Large intestine (tissue), 3 donors: ENCODE data around the gene SAMD5. TPM values are rescaled to one million over a fixed set of nuclear protein-coding genes. Genes with fewer than 3 reads are reported as not detected.

Experiments
- DNase-seq, 2 donors: peaks; one replicate each; pipeline versions ENCODE4 v3.0.0 to v3.0.0-alpha.2; 2013
- H3K27ac ChIP-seq: one replicate; pipeline ENCODE4 v1.5.1; 2013; ENCODE audit warnings: low read length
- H3K27me3 ChIP-seq: 2 replicates; pipeline ENCODE4 v1.6.1; 2013; ENCODE audit warnings: low read length; ENCODE audit not compliant: control insufficient read depth, insufficient read depth
- H3K36me3 ChIP-seq: 2 replicates; pipeline ENCODE4 v1.6.1; 2013; ENCODE audit warnings: low read length; ENCODE audit not compliant: control insufficient read depth, insufficient read depth
- H3K4me1 ChIP-seq: one replicate; pipeline ENCODE4 v1.6.1; 2013; ENCODE audit warnings: low read length; ENCODE audit not compliant: control insufficient read depth, insufficient read depth
- H3K4me3 ChIP-seq: one replicate; pipeline ENCODE4 v1.5.1; 2013; ENCODE audit warnings: low read length
- H3K9me3 ChIP-seq: one replicate; pipeline ENCODE4 v1.6.1; 2013; ENCODE audit warnings: mild to moderate bottlenecking, low read depth, low read length, moderate library complexity; ENCODE audit not compliant: control insufficient read depth
- WGBS: methylation state at CpG from one replicate; pipeline ENCODE4 v1.1.5; 2013; ENCODE audit warnings: low lambda C conversion rate; ENCODE audit not compliant: insufficient coverage; 5-methylcytosine and 5-hydroxymethylcytosine counted together
- polyA plus RNA-seq: library from polyadenylated mRNA; unstranded; fragments of 120-200 nt; gene quantifications from one replicate; pipeline ENCODE4 v1.2.1, GENCODE V29; 2013

SAMD5 gene
- polyA plus RNA-seq, 1 donor: 32.8 TPM

DNA sequence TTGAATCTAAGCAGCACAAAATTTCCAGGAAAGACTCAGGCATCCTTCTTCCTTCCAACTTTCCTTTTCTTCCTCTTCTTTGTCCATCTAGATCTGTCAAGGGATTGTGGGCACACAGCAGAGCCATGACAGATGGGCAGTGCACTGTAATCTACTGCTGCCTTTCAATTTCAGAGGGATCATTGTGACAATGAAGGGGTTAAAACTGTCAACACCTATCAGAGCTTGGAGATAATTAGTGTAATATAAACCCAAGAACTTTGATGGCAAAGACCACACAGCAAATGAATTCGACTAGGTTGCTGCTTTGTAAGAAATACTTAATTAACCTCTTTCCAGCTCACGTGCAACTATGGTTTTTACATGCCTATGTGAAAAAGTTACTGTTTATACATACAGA, 55.0 kb downstream of the SAMD5 start:
- WGBS: no CpG with 5 or more reads among the region's 2 CpGs
- no peaks in the 10 kb centered on the region for H3K27me3 ChIP-seq
- DNase-seq: no peak
- H3K36me3 ChIP-seq: peaks cover 3% of the 10 kb centered on the region
- H3K9me3 ChIP-seq: no peaks in the 10 kb centered on the region
- H3K4me1 ChIP-seq: peaks cover 15% of the 10 kb centered on the region
- H3K27ac ChIP-seq: no peak overlapping the region
- H3K4me3 ChIP-seq: no peak overlapping the region

DNA sequence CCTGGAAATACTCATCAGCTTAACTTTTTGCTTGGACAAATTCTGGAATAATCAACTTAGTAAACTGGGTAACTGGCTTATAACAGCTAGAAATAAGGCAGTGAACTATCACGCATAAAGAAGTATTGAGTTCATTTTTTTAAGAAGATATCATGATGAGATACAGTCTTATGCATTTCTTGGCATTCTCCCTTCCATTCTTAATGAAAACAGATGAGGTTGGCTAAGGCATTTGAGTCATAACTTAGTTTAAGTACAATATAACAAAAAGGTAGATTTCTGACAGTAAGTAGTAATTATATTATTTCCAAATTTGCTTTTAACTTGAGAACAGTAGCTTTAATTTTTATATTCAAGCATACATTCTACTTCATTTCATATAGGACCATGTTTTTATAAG, 56.1 kb downstream of the SAMD5 start:
- DNase-seq: no peak
- Histone ChIP-seq H3K36me3 (peaks cover 3% of the 10 kb centered on the region), H3K27me3 (no peaks in the 10 kb centered on the region), H3K27ac (no peak overlapping the region), H3K4me3 (no peak overlapping the region), H3K4me1 (peaks cover 11% of the 10 kb centered on the region), H3K9me3 (no peaks in the 10 kb centered on the region)
- no CpG with 5 or more reads among the region's 1 CpG for whole genome bisulfite sequencing

DNA sequence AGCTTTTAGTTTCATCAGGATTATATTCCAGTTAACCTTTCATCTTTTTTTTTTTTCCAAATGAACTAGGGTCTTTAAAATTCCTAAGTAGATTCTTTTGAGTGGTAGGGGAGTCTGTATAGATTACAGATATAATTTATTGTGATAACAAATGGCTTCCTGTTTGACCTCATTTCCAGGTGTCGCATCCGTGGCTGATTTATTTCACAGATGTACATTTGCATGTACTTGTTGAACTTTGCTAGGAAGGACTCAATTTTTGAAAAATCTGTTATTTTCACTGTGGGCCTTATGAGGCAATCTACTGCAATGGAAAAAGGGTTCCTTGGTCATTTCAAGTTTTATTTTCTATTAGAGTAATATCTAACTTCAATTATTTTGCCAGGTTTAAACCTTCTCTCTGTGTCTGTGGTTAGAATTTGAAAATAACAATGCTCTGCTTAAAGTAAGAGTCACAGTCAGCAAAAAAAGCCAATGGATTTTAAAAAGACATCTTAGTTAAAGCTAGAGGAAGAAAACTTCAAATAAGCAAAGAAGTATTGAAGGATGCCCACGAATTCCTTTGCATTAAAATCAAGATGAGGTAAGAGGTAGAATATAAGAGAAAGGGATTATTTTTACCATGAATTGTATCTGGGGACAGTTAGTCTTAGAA, 57.9 kb downstream of the SAMD5 start:
- no peak for DNase-seq
- Histone ChIP-seq H3K27me3 (no peaks in the 10 kb centered on the region), H3K36me3 (peaks cover 3% of the 10 kb centered on the region), H3K4me3 (no peak overlapping the region), H3K9me3 (no peaks in the 10 kb centered on the region), H3K4me1 (peaks cover 3% of the 10 kb centered on the region), H3K27ac (no peak overlapping the region)
- WGBS: 80% methylated on average over 2 of the region's 3 CpGs

DNA sequence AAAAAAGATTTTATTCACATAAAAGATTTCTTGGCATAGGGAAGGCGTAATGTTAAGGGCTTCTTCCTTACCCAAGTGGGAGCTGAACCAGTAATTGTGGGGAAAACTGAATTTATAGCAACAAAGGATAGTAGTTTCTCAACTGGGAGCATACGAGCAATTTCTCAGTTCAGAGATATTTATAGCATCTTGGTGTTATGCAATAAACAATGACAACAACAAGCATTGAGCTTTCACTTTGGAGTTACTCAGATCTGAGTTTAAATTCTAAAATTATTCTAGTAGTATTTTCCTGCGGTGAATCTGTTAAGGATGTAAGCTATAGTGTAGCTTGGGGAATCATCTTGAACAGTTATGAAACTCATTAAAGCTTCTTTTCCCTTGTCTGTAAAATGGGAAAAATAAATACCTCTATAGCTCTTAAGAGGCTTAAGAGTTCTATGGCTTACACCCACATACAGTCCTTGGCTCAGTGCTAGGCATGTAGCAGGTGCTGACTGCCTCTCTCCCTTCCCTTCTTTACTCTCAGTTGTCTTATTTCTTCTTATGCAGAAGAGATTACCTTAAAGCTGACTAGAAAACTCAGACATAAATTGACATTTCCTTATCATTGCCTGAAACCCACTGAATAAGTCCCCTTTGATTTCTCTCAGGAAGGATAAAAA, 58.8 kb downstream of the SAMD5 start:
- H3K4me1 ChIP-seq: peaks cover 3% of the 10 kb centered on the region
- no peak overlapping the region for H3K27ac ChIP-seq
- peaks cover 3% of the 10 kb centered on the region for H3K36me3 ChIP-seq
- no peak overlapping the region for H3K4me3 ChIP-seq
- H3K27me3 ChIP-seq: no peaks in the 10 kb centered on the region
- no peak for DNase-seq
- WGBS: 100% methylated on average over 2 of the region's 3 CpGs
- H3K9me3 ChIP-seq: no peaks in the 10 kb centered on the region

DNA sequence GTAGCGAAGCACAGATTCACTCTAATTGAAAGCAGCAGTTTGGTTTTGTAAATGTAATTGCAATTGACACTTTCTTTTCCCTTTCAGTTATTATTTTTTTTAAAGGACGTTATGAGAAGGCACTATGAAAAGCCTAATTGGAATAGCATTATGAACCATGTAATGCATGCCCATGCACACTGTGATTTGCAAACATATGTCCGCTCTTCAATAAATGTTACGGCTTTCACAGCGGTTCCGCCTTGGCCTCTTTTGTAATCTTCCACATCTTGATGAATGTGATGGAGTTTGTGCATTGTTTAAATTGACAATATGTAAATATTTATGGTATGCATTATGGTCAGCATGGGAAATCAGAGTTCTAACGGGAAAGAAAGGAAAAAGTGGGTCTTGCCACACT, 61.3 kb downstream of the SAMD5 start:
- H3K27ac ChIP-seq: no peak overlapping the region
- H3K9me3 ChIP-seq: no peaks in the 10 kb centered on the region
- no CpG with 5 or more reads among the region's 7 CpGs for WGBS
- no peak for DNase-seq
- H3K27me3 ChIP-seq: no peaks in the 10 kb centered on the region
- peaks cover 3% of the 10 kb centered on the region for H3K36me3 ChIP-seq
- H3K4me3 ChIP-seq: no peak overlapping the region
- no peaks in the 10 kb centered on the region for H3K4me1 ChIP-seq

DNA sequence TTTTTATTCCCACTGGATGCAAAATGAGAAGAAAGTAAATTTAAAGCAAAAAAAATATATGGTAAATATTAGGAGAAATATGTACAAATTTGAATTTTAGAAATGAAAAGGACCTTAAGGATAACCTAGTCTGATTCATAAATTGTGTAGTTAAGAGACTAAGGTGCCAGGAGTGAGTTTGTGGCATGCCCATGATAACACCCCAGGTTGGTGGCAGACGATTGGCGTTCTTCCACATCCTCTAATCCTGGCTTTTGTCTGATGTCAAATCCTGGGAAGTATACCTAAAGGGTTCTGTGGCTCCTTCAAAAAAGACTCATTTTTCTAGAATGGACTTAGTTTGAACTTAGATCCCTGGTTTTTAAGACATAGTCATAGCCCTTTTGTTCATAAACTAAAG, 62.2 kb downstream of the SAMD5 start:
- Histone ChIP-seq H3K27me3 (no peaks in the 10 kb centered on the region), H3K4me1 (no peaks in the 10 kb centered on the region), H3K9me3 (no peaks in the 10 kb centered on the region), H3K36me3 (peaks cover 1% of the 10 kb centered on the region), H3K4me3 (no peak overlapping the region), H3K27ac (no peak overlapping the region)
- WGBS: no CpG with 5 or more reads among the region's 2 CpGs
- no peak for DNase-seq

DNA sequence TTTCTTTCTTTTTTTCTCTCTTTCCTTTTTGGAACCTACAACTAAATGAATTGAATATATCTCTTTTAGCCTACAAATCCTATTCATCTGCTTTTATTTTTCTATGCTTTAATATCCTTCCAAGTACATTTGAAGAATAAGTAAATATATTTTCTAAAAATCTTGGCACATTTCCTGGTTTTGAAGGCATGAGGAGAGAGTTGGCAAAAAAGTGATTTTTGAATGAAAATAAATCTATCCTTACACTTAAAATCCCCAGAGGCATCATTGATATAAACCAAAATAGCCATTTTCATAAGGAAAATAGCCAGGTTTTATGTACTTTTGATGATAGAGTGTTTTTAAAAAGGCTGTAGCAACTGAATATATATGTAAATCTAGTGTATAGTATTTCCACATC, 69.0 kb downstream of the SAMD5 start:
- Histone ChIP-seq H3K4me1 (no peaks in the 10 kb centered on the region), H3K27me3 (no peaks in the 10 kb centered on the region), H3K27ac (no peak overlapping the region), H3K36me3 (no peaks in the 10 kb centered on the region), H3K9me3 (no peaks in the 10 kb centered on the region), H3K4me3 (no peak overlapping the region)
- no peak for DNase-seq

DNA sequence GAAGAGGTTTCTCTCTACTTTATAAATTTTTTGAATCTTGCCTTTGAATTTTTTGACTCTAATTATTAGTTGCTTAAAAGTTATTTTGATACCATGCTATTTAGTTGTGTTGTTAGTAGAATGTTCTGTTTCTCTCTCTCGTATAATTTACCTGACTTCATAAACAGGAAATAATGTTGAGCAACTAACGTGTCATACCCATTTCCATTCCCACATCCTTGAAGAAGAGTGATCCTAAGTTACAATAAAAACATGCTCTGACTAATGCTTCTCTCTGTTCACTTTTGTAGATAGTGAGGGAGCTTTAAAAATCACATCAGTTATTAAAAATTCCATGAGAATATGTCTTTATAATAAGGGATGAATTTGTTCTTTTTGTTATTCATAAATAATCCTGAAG, 69.7 kb downstream of the SAMD5 start:
- WGBS: 100% methylated on average over 2 of the region's 2 CpGs
- Histone ChIP-seq H3K27ac (no peak overlapping the region), H3K4me3 (no peak overlapping the region), H3K36me3 (no peaks in the 10 kb centered on the region), H3K4me1 (no peaks in the 10 kb centered on the region), H3K27me3 (no peaks in the 10 kb centered on the region), H3K9me3 (no peaks in the 10 kb centered on the region)
- DNase-seq: no peak

DNA sequence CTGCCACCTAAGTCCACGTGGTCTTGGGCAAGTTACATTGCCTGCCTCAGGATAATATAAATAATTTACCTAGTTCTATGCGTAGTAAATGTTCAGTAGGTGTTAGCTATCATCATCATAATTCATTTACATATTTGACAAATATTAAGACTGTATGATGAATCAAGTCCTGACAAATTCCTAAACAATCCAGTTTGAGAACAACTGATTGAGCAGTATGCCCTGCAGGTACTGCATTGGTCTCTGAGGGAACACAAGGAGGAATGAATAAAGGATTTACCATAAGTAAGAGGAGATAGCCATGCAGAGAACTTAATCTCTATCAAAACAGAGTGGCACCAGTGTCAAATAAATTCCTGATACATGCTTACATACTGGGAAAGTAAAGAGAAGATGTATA, 70.4 kb downstream of the SAMD5 start:
- whole genome bisulfite sequencing: 100% methylated on average over 1 of the region's 2 CpGs

DNA sequence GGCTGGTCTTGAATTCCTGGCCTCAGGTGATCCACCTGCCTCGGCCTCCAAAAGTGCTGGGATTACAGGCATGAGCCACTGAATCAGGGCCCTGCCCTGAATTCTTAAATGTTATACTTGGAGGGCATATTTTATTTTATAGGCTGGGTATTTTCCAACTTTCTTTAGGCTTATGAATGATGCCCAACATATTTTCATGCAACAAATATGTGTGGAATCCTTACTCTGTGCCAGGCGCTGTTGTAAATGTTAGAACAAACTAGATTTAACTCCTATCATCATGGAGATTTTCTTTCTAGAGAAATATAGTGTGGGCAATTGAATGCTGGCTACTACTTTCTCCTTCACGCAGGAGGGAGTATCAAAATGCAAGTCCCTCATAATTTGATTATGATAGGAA, 71.2 kb downstream of the SAMD5 start:
- no peak for DNase-seq
- Histone ChIP-seq H3K4me1 (no peaks in the 10 kb centered on the region), H3K27ac (no peak overlapping the region), H3K36me3 (no peaks in the 10 kb centered on the region), H3K27me3 (no peaks in the 10 kb centered on the region), H3K9me3 (no peaks in the 10 kb centered on the region), H3K4me3 (no peak overlapping the region)
- no CpG with 5 or more reads among the region's 3 CpGs for WGBS

More for the DNA sequence above, 70.4 kb downstream of the SAMD5 start:
- no peaks in the 10 kb centered on the region for H3K9me3 ChIP-seq
- DNase-seq: no peak
- H3K36me3 ChIP-seq: no peaks in the 10 kb centered on the region
- no peak overlapping the region for H3K27ac ChIP-seq
- H3K4me1 ChIP-seq: no peaks in the 10 kb centered on the region
- no peak overlapping the region for H3K4me3 ChIP-seq
- H3K27me3 ChIP-seq: no peaks in the 10 kb centered on the region

DNA sequence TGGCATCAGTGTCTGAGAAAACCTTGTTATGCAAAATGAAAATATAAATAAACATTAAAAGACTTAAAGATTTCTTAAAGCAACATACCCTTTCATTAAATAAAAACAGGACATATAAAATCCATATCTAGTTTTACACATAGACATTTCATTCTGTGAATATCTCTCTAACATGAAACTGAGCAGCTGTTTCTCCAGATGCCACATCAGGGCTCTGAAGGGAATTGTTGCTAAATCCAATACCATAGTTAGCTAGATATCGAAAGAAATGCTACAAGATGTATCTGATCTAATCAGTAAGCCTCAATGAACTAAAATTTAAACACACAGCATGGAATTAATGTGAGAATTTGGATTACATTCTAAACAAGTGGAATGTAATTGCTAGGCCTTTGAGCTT, 74.5 kb downstream of the SAMD5 start:
- no peak for DNase-seq
- Histone ChIP-seq H3K36me3 (no peaks in the 10 kb centered on the region), H3K9me3 (no peaks in the 10 kb centered on the region), H3K27me3 (no peaks in the 10 kb centered on the region), H3K4me1 (no peaks in the 10 kb centered on the region), H3K27ac (no peak overlapping the region), H3K4me3 (no peak overlapping the region)
- WGBS: 100% methylated on average over 1 of the region's 1 CpG
